ENCODE results near the gene PLAGL1.
"Not testable (repeated sequence)": the region's sequence is repeated elsewhere in the genome, so short reads cannot be mapped to it uniquely, and the experiment has no call there.

The PLAGL1 gene

DNA sequence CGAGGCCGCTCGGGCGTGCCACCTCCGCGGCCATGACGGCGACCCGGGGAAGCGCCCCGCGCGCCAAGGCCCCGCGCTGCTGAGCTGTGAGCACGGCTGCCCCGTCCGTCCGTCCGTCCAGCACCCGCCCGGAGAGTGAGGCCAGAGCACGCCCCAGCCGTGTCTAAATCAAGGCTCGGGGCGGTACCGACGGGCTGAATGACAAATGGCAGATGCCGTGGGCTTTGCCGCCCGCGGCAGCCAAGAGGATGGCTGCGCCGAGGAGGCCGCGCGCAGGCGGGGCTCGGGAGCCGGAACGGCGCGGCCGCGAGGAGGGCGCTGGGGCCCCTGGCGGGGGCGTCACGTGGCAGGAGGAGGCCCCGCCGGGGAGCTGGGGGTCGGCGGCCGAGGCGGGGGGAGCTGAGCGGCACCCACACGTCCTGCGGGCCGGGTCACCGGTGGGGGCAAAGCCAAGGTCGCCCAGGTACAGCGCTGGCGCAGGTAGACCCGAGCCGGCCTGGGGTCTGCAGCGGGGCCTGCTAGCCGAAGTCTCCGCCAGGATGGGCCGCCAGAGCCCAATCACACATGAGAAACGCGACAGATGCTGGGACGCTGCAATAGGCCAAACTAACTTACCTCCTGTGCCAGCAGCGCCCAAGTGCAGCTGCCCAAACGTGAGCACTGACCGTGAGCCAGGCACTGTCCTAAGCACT is at the start of gene PLAGL1:
Gene PLAGL1 (minus strand): TSS at position 140 of the 692 bp plus-strand sequence. CDS start 60,123 bp downstream, outside the sequence.
- in situ Hi-C loops (cut with MboI; ENCODE audit: low sequenced_read_pairs): no loop called here

DNA sequence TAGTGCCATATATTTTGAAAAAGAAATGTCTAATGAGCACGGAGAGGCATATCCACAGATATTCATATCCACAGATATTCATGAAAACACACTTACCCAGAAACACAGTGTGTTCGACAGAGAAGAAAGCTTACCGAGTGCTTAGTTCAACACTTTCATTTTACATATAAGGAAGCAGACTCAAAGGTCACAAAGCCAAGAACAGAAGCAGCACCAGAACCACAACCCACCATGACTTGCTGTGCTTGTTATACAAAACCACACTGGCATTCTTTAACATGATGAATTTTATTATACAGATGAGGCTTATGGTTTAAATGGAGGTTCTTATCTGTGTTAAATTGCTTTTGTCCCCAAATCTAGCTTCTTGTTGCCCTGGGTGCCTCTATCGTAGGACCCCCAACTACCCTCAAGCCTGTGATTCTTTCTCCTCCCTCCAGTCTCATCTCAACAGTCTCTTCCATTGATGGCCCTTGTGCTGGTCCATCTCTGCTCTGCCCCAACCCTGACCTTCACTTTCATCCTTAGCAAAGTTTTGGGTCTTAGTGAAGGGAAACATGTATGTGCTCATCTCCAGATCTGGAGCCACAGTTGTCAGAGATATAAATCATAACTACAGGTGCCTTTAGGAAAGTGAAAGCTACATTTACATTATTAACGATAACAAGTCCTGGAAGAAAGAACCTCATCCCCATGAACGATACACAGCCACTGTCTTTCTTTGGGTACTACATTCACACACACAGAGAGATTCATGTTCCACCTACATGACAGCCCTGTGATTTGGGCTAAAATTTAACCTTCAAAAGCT is 47.3 kb upstream of the PLAGL1 start:
- in situ Hi-C loops (cut with MboI; ENCODE audit: low sequenced_read_pairs): no loop called here

DNA sequence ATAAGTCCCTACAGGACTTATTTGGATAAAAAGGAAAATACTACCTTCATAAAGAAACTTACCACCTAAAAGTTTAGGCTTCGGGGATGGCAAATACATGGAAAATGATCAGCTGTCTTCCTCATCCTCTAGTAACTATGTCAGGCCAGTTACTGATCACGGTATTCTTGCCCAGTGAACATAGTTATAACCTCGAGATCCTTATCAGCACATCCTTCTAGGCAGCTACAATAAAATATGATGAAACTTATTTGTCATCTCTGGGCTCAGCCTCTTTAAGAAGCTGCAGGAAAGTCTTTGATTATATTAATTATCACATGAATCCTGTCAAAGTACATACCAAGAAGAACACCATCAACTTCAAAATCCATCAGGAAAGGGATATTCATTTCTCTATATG is 45.5 kb upstream of the PLAGL1 start:
- in situ Hi-C loops (cut with MboI; ENCODE audit: low sequenced_read_pairs): no loop called here

- in situ Hi-C loops (cut with MboI; ENCODE audit: low sequenced_read_pairs): no loop called here
These were observed 44.4 kb upstream of the PLAGL1 start for GRCh38 chr6:144052488-144052887.

DNA sequence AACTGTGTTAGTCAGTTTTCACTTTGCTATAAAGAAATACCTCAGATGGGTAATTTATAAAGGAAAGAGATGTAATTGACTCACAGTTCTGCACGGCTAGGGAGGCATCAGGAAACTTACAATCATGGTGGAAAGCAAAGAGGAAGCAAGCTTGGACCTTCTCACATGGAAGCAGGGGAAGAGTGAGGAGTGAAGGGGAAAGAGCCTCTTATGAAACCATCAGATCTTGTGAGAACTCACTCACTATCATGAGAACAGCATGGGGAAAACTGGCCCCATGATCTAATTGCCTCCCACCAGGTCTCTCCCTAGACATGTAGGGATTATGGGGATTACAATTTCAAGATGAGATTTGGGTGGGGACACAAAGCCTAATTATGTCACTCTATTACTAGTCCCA is 41.3 kb upstream of the PLAGL1 start:
- in situ Hi-C loops (cut with MboI; ENCODE audit: low sequenced_read_pairs): no loop called here

DNA sequence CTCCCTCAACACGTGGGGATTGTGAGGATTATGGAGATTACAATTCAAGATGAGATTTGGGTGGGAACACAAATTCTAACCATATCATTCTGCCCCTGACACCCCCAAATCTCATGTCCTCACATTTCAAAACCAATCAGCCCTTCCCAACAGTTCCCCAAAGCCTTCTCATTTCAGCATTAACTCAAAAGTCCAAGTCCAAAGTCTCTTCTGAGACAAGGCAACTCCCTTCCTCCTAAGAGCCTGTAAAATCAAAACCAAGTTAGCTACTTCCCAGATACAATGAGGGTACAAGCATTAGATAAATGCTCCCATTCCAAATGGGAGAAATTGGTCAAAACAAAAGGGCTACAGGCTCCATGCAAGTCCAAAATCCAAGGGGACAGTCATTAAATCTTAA is 39.6 kb upstream of the PLAGL1 start:
- in situ Hi-C loops (cut with MboI; ENCODE audit: low sequenced_read_pairs): no loop called here

DNA sequence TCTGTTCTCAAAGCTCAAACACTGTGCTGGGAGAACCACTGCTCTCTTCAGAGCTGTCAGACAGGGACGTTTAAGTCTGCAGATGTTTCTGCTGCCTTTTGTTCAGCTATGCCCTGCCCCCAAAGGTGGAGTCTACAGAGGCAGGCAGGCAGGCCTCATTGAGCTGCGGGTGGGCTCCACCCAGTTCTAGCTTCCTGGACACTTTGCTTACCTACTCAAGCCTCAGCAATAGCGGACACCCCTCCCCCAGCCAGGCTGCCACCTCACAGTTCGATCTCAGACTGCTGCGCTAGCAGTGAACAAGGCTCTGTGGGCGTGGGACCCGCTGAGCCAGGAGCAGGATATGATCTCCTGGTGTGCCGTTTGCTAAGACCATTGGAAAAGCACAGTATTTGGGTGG is 38.6 kb upstream of the PLAGL1 start:
- in situ Hi-C loops (cut with MboI; ENCODE audit: low sequenced_read_pairs): not testable (repeated sequence)

DNA sequence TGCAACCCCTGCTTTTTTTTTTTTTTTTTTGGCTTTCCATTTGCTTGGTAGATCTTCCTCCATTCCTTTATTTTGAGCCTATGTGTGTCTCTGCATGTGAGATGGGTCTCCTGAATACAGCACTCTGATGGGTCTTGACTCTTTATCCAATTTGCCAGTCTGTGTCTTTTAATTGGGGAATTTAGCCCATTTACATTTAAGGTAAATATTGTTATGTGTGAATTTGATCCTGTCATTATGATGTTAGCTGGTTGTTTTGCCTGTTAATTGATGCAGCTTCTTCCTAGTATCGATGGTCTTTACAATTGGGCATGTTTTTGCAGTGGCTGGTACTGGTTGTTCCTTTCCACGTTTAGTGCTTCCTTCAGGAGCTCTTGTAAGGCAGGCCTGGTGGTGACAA is 36.9 kb upstream of the PLAGL1 start:
- in situ Hi-C loops (cut with MboI; ENCODE audit: low sequenced_read_pairs): not testable (repeated sequence)

- in situ Hi-C loops (cut with MboI; ENCODE audit: low sequenced_read_pairs): no loop called here
These were observed 28.8 kb upstream of the PLAGL1 start for GRCh38 chr6:144036835-144037195.

GRCh38 chr6:144036064-144036834 is 28.2 kb upstream of the PLAGL1 start:
- in situ Hi-C loops (cut with MboI; ENCODE audit: low sequenced_read_pairs): no loop called here

- in situ Hi-C loops (cut with MboI; ENCODE audit: low sequenced_read_pairs): no loop called here
These were observed 27.4 kb upstream of the PLAGL1 start for GRCh38 chr6:144035416-144035815.

DNA sequence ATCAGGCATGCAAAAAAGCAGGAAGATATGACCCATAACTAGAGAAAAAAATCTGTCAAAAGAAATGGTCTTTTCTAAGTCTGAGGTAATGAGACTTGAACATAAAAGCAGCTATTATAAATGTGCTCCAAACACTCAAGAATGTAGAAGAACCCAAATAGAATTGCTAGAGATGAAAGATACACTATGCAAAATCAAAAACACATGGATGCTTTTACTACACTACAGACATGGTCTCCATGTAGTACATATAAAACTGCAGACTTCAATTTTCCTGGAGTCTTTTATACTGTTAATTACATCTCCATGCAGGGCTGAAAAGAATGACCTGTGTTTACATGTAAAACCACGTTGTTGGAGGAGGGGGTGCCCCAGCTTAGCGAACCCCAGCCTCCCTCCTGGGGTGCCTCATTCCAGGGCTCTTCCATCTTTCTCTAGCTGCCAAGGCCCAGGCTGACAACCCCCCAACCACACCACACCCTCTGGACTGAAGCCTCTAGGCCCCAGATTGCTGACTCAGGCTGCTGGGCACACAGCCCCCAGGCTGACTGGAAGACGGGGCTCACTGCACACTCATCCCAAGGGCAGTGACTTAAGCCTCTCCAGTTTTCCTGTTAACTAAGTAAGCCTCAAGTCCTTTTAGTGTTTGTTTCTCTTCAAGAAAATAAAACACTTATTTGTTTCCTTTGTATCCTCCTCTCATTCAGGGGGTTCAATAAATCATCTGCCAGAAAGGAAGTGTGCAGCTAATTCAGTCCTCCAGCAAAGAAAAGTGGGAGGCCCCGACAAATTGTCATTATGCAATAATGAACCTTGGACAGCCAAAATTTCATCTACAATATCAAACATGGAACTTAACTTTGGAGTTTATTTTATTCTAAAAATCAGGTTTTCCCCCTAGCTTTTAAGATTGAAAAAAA is 26.0 kb upstream of the PLAGL1 start:
- in situ Hi-C loops (cut with MboI; ENCODE audit: low sequenced_read_pairs): no loop called here

DNA sequence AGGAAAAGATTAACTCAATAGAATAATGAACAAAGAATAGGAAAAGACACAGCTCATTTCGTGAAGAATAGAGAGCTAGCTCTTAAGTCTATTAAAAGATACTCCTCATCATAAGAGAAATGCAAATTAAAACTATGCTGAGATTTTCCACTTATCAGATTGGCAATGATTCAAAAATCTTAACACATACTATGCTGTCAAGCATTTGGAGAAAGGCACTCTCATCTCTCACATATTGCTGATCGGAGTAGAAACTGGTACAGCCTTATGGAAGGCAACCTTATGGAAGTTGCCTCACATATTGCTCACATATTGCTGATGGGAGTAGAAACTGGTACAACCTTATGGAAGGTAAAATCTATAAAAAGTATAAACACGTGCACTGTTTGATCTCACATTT is 21.4 kb upstream of the PLAGL1 start:
- in situ Hi-C loops (cut with MboI; ENCODE audit: low sequenced_read_pairs): no loop called here

GRCh38 chr6:144027932-144028587 is 20.0 kb upstream of the PLAGL1 start:
- in situ Hi-C loops (cut with MboI; ENCODE audit: low sequenced_read_pairs): no loop called here

DNA sequence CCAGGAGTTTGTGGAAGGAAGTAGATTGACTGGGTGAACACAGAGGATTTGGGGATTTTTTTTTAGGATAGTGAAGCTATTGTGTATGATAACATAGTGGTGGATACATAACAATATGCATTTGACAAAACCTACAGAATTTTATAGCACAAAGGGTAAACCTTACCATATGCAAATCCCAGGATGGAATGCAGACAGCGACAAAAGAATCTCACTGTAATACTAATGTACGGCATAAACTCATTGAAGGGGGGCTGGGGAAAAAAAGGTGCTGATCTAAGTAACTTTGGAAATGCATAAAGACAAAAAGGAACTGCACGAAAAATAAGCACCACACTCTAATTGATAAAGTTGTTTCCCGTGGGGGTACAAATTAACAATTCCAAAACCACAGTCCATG is 15.2 kb upstream of the PLAGL1 start:
- in situ Hi-C loops (cut with MboI; ENCODE audit: low sequenced_read_pairs): no loop called here

DNA sequence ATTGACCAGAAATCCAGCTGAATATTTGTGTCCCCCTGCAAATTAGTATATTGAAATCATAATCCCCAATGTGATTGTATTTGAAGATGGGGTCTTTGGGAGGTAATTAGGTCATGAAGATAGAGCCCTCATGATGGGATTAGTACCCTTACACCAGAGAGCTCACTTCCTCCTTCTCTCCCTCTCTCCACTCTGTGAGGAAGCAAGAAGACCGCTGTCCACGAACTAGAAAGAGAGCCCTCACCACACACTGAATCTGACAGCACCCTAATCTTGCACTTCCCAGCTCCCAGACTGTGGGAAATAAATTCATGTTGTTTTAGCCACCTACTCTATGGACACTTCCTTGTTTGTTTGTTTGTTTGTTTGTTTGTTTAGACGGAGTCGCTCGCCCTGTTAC is 11.9 kb upstream of the PLAGL1 start:
- in situ Hi-C loops (cut with MboI; ENCODE audit: low sequenced_read_pairs): loop anchor here (10.0 kb wide), 1 partner anchor 445 kb away; no protein-coding TSS in a partner anchor

DNA sequence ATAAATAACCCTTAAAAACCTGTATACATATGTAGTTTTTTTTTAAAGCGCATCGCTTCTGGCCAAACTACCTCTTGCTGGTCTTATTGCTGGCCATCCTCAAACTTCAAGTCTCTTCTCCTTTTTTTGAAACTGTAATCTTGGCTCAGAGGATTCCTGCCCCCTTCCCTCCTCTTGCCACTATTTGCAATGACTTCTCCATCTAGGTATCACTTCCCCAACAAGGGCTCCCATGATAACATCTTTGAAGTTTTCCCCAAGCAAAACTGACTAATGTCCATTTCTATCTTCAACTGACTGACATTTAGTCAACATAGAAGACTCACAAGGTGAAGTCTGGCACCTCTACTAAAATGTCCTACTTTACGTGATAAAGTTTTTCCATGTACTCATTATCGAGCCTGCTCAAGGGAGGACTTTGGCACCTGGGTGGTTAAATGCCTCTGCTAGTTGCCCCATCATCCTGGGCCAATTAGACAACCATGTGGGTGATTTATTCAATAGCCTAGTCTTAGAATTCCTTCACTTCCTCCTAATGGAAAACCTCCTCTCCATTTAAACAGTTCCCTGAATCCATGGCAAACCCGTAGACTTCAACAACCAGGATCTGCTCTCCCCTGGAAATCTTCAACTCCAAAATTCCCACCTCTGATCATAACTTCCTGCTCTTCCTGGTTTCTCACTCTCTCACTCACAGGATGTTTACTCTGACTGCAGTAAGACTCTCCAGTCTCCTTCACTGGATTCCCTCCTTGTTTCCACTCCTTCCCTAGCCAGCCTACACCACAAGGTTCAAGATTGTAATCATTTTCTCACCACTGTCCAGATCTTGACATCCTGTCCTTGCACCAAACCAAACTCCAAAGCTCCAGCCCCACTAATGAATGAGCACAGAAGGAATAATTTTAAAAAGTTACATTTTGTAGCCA is 9.4 kb upstream of the PLAGL1 start:
- in situ Hi-C loops (cut with MboI; ENCODE audit: low sequenced_read_pairs): loop anchor here (10.0 kb wide), 1 partner anchor 443 kb away; no protein-coding TSS in a partner anchor

GRCh38 chr6:144013486-144013909 is 5.4 kb upstream of the PLAGL1 start:
- in situ Hi-C loops (cut with MboI; ENCODE audit: low sequenced_read_pairs): loop anchor here (10.0 kb wide), 1 partner anchor 439 kb away; no protein-coding TSS in a partner anchor

DNA sequence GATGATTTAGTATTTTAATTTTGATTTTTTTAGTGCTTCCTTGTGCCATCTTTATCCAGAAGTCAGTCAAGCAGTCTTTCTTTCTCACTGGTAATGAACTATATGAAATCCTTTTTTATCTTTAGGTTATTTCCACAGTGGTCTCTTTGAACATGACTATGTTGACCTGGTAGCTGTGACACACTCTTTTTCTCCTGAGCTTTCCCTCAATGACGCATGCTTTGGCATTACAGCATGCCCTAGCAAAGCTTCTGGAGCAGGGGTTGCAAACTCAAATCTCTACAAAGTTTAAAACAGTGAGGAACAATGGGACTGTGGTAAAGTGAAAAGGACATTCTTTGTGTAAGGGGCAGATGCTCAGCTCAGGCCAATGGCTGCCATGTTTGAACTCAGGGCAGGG is 4.5 kb upstream of the PLAGL1 start:
- in situ Hi-C loops (cut with MboI; ENCODE audit: low sequenced_read_pairs): loop anchor here (10.0 kb wide), 1 partner anchor 438 kb away; no protein-coding TSS in a partner anchor
